Measurements from ENCODE around the gene ENPP6. TPM values are rescaled to one million over a fixed set of nuclear protein-coding genes. Genes with fewer than 3 reads are reported as not detected.

Gene ENPP6
- total and polyA plus RNA-seq, 2 donors = 1.1 to 2.0 TPM

DNA sequence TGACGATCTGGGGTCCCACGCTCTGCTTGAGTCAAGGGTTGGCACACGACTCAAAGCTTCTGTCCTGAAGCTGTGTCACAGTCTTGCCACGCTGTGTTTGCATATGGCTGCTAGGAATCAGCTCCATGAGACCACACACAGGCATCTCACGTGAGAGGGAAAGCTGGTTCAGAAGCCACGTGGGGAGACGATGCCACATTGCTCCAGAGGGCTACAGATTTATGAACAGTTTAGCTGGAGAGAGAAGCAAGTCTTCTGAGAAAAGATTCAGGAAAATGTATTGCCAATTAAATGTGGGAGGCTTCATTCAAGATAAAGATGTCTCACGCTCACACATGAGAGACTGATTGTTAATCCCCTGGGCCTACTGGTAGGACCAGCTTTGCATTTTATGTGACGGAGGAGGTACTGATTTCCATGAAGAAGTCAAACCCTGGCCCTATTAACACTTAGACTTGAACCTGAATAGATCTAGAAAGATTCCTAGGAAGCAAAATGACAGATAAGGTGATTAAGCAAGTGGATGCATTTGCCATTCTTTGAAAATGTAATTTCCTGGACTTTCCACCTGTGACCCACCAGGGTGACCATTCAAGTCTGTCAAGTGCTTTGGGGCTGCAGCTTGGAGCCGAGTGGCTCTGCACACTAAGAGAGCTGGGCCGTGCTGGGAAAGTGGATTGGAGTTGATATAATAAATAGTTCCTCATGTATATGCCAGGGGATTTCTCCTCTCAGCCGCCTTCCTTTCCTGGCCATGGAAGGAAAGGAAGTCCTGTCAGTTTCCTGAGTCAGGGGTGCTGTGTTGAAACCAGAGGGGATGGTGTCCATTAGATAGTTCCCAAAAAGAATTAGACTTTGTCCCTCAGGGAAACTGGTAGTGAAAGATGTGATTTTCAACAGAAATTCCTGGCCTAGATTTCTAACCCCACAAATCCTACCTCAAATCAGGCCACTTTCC, 29.0 kb downstream of the ENPP6 start:
- Histone ChIP-seq H3K4me1 (ENCODE audit: control insufficient read depth in 2 of 2, insufficient read depth in 2 of 2, low read length in 2 of 2) (no peaks in the 10 kb centered on the region), H3K27ac (ENCODE audit: low read depth in 1 of 2, low read length in 1 of 2) (no peak overlapping the region), H3K36me3 (ENCODE audit: control insufficient read depth in 2 of 2, insufficient read depth in 2 of 2, low read length in 1 of 2) (no peaks in the 10 kb centered on the region), H3K27me3 (ENCODE audit: control insufficient read depth in 2 of 2, insufficient read depth in 1 of 2, low read length in 1 of 2) (no peaks in the 10 kb centered on the region), H3K4me3 (ENCODE audit: low read length in 2 of 2) (no peak overlapping the region), H3K9me3 (ENCODE audit: control insufficient read depth in 2 of 2, insufficient read depth in 1 of 2, low read length in 1 of 2) (no peaks in the 10 kb centered on the region)
- WGBS = 93% methylated on average over 12 of the region's 12 CpGs
- DNase-seq (ENCODE audit: low read depth in 6 of 9, low spot score in 9 of 9) = no peak

DNA sequence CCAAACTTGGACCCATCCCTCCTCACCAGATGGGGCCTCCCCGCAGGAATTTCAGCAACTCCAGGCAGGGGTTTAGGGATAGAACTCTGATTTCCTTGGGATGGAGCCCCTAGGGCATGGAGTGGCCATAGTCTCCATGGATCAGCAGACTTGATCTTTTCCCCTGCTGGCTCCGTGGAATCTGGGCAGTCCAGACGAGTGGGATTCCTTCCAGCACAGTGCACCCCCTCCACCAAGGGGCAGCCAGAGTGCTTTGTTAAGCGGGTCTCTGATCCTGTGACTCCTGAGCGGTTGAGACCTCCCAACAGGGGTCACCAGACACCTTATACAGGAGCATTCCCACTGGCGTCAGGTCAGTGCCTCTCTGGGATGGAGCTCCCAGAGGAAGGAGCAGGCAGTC, 40.4 kb downstream of the ENPP6 start:
- Histone ChIP-seq H3K9me3 (ENCODE audit: control insufficient read depth in 2 of 2, insufficient read depth in 1 of 2, low read length in 1 of 2) (no peaks in the 10 kb centered on the region), H3K4me3 (ENCODE audit: low read length in 2 of 2) (no peak overlapping the region), H3K27me3 (ENCODE audit: control insufficient read depth in 2 of 2, insufficient read depth in 1 of 2, low read length in 1 of 2) (peaks cover 0 to 2% of the 10 kb centered on the region in 2 donors), H3K27ac (ENCODE audit: low read depth in 1 of 2, low read length in 1 of 2) (no peak overlapping the region), H3K36me3 (ENCODE audit: control insufficient read depth in 2 of 2, insufficient read depth in 2 of 2, low read length in 1 of 2) (no peaks in the 10 kb centered on the region), H3K4me1 (ENCODE audit: control insufficient read depth in 2 of 2, insufficient read depth in 2 of 2, low read length in 2 of 2) (no peaks in the 10 kb centered on the region)
- DNase-seq (ENCODE audit: low read depth in 6 of 9, low spot score in 9 of 9) = no peak
- WGBS = 91% methylated on average over 6 of the region's 6 CpGs

DNA sequence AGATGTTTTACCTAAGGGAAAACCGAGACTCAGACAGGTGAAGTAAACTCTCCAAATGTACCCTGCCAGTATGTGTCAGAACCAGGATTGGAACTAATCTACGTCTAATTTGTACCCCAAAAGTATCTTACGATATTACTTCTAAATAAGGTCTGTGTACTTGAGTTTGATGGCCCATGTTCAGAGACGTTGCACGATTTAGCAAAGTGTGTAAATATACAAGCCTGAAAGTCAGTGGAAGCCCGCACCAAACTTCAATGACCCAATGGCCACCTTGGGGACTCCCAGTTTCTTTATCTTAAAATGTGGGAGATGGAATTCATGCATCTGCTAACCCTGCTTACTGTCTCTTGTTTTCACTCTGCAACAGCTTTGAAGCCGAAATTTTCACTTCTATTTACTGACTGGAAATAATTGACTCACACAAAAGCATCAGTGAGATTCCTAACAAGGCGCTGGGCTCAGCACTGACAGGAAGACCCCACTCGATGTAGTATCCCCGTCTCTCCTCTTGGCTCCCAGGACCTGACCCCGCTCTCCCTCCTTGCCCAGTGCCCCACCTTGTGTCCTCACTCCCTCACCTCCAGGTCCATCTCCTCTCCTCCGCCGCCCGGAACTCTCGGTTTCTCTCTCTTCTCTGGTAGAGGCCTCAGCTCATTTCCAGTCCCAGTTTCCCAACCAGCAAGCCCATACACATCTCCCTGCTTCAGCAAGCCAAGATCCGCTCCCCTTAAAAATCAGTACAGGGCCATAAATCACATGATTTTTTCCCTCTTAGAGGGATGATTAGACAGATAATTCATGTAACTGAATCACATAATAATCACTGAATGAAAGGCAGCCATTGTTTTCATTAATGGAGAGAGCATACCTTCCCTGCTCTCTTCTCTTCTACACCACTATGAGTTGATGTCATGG, 42.8 kb downstream of the ENPP6 start:
- no peaks in the 10 kb centered on the region for H3K9me3 ChIP-seq (ENCODE audit: control insufficient read depth in 2 of 2, insufficient read depth in 1 of 2, low read length in 1 of 2)
- H3K4me3 ChIP-seq (ENCODE audit: low read length in 2 of 2) = no peak overlapping the region
- H3K4me1 ChIP-seq (ENCODE audit: control insufficient read depth in 2 of 2, insufficient read depth in 2 of 2, low read length in 2 of 2) = no peaks in the 10 kb centered on the region
- H3K27me3 ChIP-seq (ENCODE audit: control insufficient read depth in 2 of 2, insufficient read depth in 1 of 2, low read length in 1 of 2) = peaks cover 0 to 13% of the 10 kb centered on the region in 2 donors
- H3K27ac ChIP-seq (ENCODE audit: low read depth in 1 of 2, low read length in 1 of 2) = no peak overlapping the region
- no peaks in the 10 kb centered on the region for H3K36me3 ChIP-seq (ENCODE audit: control insufficient read depth in 2 of 2, insufficient read depth in 2 of 2, low read length in 1 of 2)
- WGBS = 94% methylated on average over 16 of the region's 16 CpGs
- no peak for DNase-seq (ENCODE audit: low read depth in 6 of 9, low spot score in 9 of 9)

DNA sequence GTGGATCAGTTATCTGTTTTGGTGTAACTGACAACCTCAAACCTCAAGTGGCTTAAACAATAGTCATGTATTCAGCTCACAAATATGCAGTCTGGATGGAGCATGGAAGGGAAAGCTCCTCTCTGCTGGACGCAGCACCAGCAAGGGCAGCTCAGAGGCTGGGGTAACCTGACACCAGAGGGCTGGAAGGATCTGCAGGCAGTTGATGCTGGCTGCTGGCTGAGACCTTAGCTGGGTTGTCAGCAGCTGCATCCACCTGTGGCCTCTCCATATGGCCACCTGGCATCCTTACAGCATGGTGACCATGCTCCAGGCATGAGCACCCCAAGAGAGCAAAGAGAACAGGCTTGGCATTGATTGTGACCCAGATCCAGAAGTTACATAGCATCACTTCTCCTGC, 46.7 kb downstream of the ENPP6 start:
- Histone ChIP-seq H3K27me3 (ENCODE audit: control insufficient read depth in 2 of 2, insufficient read depth in 1 of 2, low read length in 1 of 2) (peaks cover 4 to 44% of the 10 kb centered on the region in 2 donors), H3K9me3 (ENCODE audit: control insufficient read depth in 2 of 2, insufficient read depth in 1 of 2, low read length in 1 of 2) (no peaks in the 10 kb centered on the region), H3K4me1 (ENCODE audit: control insufficient read depth in 2 of 2, insufficient read depth in 2 of 2, low read length in 2 of 2) (no peaks in the 10 kb centered on the region), H3K4me3 (ENCODE audit: low read length in 2 of 2) (no peak overlapping the region), H3K36me3 (ENCODE audit: control insufficient read depth in 2 of 2, insufficient read depth in 2 of 2, low read length in 1 of 2) (no peaks in the 10 kb centered on the region), H3K27ac (ENCODE audit: low read depth in 1 of 2, low read length in 1 of 2) (no peak overlapping the region)
- WGBS = 86% methylated on average over 1 of the region's 1 CpG
- no peak for DNase-seq (ENCODE audit: low read depth in 6 of 9, low spot score in 9 of 9)

DNA sequence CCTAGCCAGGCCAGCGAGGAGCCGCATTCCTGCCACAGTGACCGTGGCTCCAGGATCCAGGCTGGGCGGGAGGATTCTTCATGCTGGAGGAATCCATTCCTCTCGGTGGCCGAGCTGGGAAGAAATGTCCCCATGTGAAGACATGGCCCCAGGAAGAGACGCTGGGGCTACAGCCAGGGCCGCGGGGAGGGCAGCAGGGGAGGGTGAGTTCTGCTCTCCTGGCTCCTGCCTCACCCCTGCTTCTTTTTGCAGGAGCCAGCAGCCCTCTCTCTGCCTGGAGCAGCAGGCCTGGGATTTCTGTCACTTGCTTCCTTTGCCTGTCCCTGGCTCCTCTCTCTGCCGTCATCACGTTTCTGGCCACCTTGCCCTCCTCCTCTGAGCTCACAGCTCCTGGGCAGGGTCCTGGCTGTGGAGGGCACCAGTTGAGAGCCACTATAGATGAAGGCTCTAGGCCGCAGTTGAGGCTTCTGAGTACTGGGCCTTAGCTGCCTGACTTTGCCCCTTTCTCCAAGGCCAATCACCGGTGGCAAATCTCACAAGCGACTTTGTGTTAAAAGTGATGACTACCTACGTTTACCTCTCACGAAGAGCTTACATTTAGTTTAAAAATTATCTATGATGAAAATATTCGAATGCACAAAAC, 48.3 kb downstream of the ENPP6 start:
- Histone ChIP-seq H3K36me3 (ENCODE audit: control insufficient read depth in 2 of 2, insufficient read depth in 2 of 2, low read length in 1 of 2) (no peaks in the 10 kb centered on the region), H3K27me3 (ENCODE audit: control insufficient read depth in 2 of 2, insufficient read depth in 1 of 2, low read length in 1 of 2) (peaks cover 4 to 54% of the 10 kb centered on the region in 2 donors), H3K4me3 (ENCODE audit: low read length in 2 of 2) (no peak overlapping the region), H3K27ac (ENCODE audit: low read depth in 1 of 2, low read length in 1 of 2) (no peak overlapping the region), H3K4me1 (ENCODE audit: control insufficient read depth in 2 of 2, insufficient read depth in 2 of 2, low read length in 2 of 2) (no peaks in the 10 kb centered on the region), H3K9me3 (ENCODE audit: control insufficient read depth in 2 of 2, insufficient read depth in 1 of 2, low read length in 1 of 2) (no peaks in the 10 kb centered on the region)
- DNase-seq (ENCODE audit: low read depth in 6 of 9, low spot score in 9 of 9) = no peak
- whole genome bisulfite sequencing = 94% methylated on average over 17 of the region's 17 CpGs

DNA sequence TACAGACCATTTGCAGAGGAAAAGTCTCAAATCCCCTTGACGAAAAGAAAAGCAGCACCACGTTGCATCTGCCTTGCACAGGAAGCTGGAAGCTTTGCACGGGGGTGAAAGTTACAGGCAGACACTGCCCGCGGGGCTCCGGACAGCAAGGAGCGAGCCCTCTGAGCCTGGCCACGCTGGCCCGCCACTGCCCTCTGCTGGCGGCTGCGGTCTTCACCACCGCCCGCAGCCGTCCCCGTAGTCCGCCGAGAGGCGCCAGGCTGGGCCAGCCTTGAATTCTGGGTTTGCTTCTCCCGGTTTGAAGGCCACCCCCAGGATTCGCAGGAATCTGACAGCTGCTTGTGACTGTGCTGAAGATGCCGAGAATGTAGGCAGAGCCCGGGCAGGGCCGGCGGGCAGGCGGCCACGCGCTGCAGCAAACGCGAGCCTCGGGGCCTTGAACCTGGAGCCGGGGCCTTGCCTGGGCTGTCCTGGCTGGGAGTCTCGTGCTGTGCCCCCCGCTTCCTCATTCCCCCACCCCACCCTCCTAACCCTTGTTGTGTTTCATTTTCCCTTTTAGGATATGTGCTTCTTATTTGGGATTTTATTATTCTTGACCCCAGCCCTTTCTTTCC, 49.2 kb downstream of the ENPP6 start:
- Histone ChIP-seq H3K36me3 (ENCODE audit: control insufficient read depth in 2 of 2, insufficient read depth in 2 of 2, low read length in 1 of 2) (no peaks in the 10 kb centered on the region), H3K27me3 (ENCODE audit: control insufficient read depth in 2 of 2, insufficient read depth in 1 of 2, low read length in 1 of 2) (peaks cover 4 to 58% of the 10 kb centered on the region in 2 donors), H3K4me3 (ENCODE audit: low read length in 2 of 2) (no peak overlapping the region), H3K9me3 (ENCODE audit: control insufficient read depth in 2 of 2, insufficient read depth in 1 of 2, low read length in 1 of 2) (no peaks in the 10 kb centered on the region), H3K4me1 (ENCODE audit: control insufficient read depth in 2 of 2, insufficient read depth in 2 of 2, low read length in 2 of 2) (no peaks in the 10 kb centered on the region), H3K27ac (ENCODE audit: low read depth in 1 of 2, low read length in 1 of 2) (no peak overlapping the region)
- 21% methylated on average over 33 of the region's 33 CpGs for WGBS
- DNase-seq (ENCODE audit: low read depth in 6 of 9, low spot score in 9 of 9) = peak in 7 of 9 donors; percentile 16 to 73 (median 33)

DNA sequence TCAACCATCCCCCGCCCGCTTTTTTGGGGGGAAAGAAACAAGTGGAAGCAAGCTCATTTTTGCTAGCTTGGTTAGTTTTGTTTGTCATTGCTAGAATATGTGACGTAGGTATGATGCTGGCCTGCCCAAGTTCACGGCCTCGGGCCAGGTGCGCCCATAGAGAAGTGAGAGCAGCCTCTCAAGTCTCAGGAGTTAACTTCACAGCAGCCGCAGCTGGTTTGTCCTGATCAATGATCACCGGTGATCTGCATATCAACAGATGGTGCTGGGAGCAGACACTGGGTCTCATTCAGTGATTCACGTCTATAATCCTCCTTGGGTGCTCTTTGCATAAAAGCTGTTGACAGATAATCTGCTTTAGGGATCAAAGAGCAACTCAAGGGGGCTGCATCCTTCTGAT, 50.1 kb downstream of the ENPP6 start:
- Histone ChIP-seq H3K4me1 (ENCODE audit: control insufficient read depth in 2 of 2, insufficient read depth in 2 of 2, low read length in 2 of 2) (no peaks in the 10 kb centered on the region), H3K27me3 (ENCODE audit: control insufficient read depth in 2 of 2, insufficient read depth in 1 of 2, low read length in 1 of 2) (peaks cover 4 to 61% of the 10 kb centered on the region in 2 donors), H3K27ac (ENCODE audit: low read depth in 1 of 2, low read length in 1 of 2) (no peak overlapping the region), H3K36me3 (ENCODE audit: control insufficient read depth in 2 of 2, insufficient read depth in 2 of 2, low read length in 1 of 2) (no peaks in the 10 kb centered on the region), H3K4me3 (ENCODE audit: low read length in 2 of 2) (no peak overlapping the region), H3K9me3 (ENCODE audit: control insufficient read depth in 2 of 2, insufficient read depth in 1 of 2, low read length in 1 of 2) (no peaks in the 10 kb centered on the region)
- 59% methylated on average over 9 of the region's 9 CpGs for WGBS
- no peak for DNase-seq (ENCODE audit: low read depth in 6 of 9, low spot score in 9 of 9)

DNA sequence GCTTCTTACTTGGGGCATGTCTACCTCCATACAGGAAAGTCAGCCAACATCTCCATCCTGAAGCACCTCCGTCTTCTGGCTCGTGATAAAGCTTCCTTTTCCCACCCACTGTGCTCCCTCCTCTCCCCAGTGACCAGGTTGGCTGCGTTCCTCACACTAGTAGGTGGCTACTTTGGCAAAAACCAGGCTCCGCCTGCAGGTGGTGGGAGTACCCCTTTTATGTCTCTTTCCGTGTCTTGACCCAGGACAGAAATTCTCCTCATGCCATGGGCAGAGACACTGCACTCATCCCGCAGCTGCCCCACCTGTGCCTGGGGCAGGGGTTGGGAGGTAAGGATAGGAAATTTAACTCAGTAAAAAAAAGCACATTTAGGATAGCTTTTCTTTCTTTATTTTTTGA, 50.9 kb downstream of the ENPP6 start:
- no peaks in the 10 kb centered on the region for H3K9me3 ChIP-seq (ENCODE audit: control insufficient read depth in 2 of 2, insufficient read depth in 1 of 2, low read length in 1 of 2)
- peaks cover 4 to 57% of the 10 kb centered on the region in 2 donors for H3K27me3 ChIP-seq (ENCODE audit: control insufficient read depth in 2 of 2, insufficient read depth in 1 of 2, low read length in 1 of 2)
- 61% methylated on average over 6 of the region's 6 CpGs for WGBS
- no peak overlapping the region for H3K4me3 ChIP-seq (ENCODE audit: low read length in 2 of 2)
- no peak overlapping the region for H3K27ac ChIP-seq (ENCODE audit: low read depth in 1 of 2, low read length in 1 of 2)
- no peaks in the 10 kb centered on the region for H3K36me3 ChIP-seq (ENCODE audit: control insufficient read depth in 2 of 2, insufficient read depth in 2 of 2, low read length in 1 of 2)
- DNase-seq (ENCODE audit: low read depth in 6 of 9, low spot score in 9 of 9) = no peak
- no peaks in the 10 kb centered on the region for H3K4me1 ChIP-seq (ENCODE audit: control insufficient read depth in 2 of 2, insufficient read depth in 2 of 2, low read length in 2 of 2)
